ENCODE measurements around the gene RNF215.
"Not testable (repeated sequence)": the region's sequence is repeated elsewhere in the genome, so short reads cannot be mapped to it uniquely, and the experiment has no call there.

Gene RNF215

GRCh38 chr22:30402028-30402765 is 15.0 kb upstream of the RNF215 start:
- DNase-seq (ENCODE audit: low read depth), result no peak
- H3K4me3 ChIP-seq (ENCODE audit: control insufficient read depth, low read depth, low read length), result no peak overlapping the region
- TF ChIP-seq CTCF (conservative IDR thresholded peaks at IDR 0.05; ENCODE audit: control insufficient read depth, insufficient read depth, low read depth, low read length), result no peak

GRCh38 chr22:30401024-30401423 is 13.8 kb upstream of the RNF215 start:
- DNase-seq (ENCODE audit: low read depth); H3K4me3 ChIP-seq (ENCODE audit: control insufficient read depth, low read depth, low read length): not testable (repeated sequence)

GRCh38 chr22:30400159-30400558 is 12.9 kb upstream of the RNF215 start:
- no peak overlapping the region for H3K4me3 ChIP-seq (ENCODE audit: control insufficient read depth, low read depth, low read length)
- DNase-seq (ENCODE audit: low read depth), result no peak
- no peak for TF ChIP-seq CTCF (conservative IDR thresholded peaks at IDR 0.05; ENCODE audit: control insufficient read depth, insufficient read depth, low read depth, low read length)

GRCh38 chr22:30399718-30400117 is 12.5 kb upstream of the RNF215 start:
- no peak for DNase-seq (ENCODE audit: low read depth)
- no peak for TF ChIP-seq CTCF (conservative IDR thresholded peaks at IDR 0.05; ENCODE audit: control insufficient read depth, insufficient read depth, low read depth, low read length)
- H3K4me3 ChIP-seq (ENCODE audit: control insufficient read depth, low read depth, low read length), result peak overlapping the region; percentile 19

GRCh38 chr22:30398685-30399680 is 11.8 kb upstream of the RNF215 start:
- H3K4me3 ChIP-seq (ENCODE audit: control insufficient read depth, low read depth, low read length), result peak overlapping the region; percentile 78
- no peak for TF ChIP-seq CTCF (conservative IDR thresholded peaks at IDR 0.05; ENCODE audit: control insufficient read depth, insufficient read depth, low read depth, low read length)

GRCh38 chr22:30397656-30398635 is 10.7 kb upstream of the RNF215 start:
- DNase-seq (ENCODE audit: low read depth), result no peak
- no peak for TF ChIP-seq CTCF (conservative IDR thresholded peaks at IDR 0.05; ENCODE audit: control insufficient read depth, insufficient read depth, low read depth, low read length)
- peak overlapping the region; percentile 78 for H3K4me3 ChIP-seq (ENCODE audit: control insufficient read depth, low read depth, low read length)

More at GRCh38 chr22:30398685-30399680, 11.8 kb upstream of the RNF215 start:
- peak; percentile 57 for DNase-seq (ENCODE audit: low read depth)

All from fibroblast of mammary gland (primary cell).